Kidney tubule cell (primary cell): ENCODE measurements around the gene RDH5.

ENCODE experiments used
- DNase-seq: peaks from one replicate; pipeline ENCODE4 v3.0.0-alpha.2; 2018; ENCODE audit warnings: low spot score

RDH5 gene

DNA sequence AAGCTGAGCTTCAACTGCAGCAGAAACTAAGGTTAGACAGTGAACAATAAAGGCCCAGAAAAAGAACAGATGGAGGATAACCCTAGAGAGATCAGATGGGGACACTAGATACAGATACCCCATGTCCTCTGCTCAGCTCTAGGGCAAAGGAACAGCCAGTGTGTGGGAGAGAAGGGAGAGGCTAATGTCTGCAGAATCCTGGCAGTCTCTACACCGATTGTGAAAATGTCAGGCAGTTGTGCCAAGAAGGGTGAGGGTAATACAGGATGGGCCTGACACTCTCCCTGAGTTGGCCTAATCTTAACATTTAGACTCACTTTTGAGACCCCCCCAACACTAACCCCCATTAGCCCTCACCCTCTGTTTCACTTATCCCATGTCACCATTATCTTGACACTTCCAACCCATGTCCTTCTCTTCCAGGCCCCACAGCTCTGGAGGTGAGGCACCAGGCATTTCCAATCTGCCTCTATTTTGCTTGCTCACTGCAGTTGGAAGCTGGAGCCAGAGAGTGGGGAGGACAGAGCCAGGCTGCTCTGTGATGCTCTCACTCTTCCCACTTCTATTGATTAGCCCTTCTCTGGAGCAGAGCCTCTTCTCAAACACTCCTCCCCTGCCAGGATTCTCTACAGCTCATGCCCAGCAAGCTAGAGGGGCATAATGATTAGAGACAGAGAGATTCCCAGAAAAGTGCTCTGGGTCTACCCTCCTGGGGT, 7.3 kb upstream of the RDH5 start:
- DNase-seq = no peak

DNA sequence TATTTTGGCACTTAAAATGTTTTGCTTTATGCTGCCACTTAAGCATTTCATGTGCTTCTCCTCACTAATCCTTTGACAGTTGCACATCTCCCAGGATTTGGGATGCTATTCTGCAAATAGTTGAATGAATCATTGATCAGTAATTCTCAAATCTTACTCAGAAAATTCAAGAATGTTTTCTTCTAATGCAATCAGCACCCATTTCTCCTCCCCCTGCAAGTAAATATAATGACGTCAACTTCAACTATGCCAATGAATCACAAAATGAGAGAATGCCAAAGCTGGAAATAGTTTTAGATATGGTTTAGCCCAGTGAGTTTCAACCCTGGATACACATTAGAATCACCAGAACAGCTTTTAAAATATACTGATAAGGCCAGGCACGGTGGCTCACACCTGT, 6.5 kb upstream of the RDH5 start:
- peak; percentile 83 for DNase-seq

DNA sequence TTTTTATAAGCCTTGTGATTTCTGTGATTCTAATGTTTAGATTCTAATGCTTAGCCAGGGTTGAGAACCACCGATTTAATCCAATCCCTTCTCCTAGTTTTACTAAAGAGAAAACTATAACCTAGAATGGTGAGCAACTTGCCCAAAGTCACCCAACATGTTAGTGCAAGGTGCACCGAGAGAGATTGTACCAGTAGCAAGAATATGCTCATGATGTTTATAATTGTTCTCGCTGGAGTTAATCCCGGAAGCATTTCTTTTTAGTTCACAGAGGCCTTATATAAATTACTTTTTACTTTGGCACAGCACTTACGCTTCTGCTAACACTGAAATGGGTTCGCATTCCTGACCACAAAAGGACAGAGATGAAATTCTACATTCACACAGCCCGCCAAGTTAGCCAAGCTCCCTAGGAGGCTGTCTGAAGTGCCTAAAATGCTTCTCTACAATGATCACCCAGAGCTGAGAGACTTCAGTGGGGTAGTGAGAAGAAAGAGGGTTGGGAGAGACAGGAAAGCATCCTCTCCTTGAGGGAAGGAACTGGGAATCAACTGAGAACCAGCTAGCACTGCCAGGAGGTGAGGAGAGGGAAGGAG, 4.9 kb upstream of the RDH5 start:
- DNase-seq = no peak

DNA sequence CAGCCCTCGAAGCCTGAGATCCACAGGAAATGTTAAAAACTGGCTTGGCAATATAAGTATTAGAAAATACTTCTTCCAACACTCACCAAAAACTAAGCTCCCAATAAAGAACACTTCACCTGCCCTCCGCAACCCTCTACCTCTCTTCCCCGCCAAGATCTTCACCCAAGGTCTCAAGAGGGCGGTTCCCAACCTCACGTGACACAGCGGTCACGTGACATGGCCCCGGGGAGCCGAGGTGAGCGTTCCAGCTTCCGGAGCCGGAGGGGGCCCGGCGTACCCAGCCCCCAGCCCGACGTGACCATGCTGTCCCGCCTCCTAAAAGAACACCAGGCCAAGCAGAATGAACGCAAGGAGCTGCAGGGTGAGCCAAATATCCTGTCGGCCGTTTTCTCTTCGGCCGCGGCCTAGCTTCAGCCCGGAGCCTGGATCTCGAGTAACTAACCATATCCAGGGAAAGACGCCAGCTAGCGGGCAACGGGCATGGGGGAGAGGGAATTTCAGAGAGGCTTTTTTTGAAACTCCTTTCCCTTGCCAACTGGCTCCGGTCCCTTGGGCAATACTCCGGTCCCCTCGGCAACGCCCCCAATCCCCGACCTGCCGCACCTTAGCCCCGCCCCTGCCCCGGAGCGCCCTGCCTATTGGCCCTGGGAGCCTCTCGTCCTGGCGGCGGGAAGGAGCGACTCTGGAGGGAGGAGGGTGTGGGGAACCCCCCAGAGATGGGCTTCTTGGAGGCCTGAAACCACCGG, 4.2 kb upstream of the RDH5 start, which contains the start of gene BLOC1S1:
Gene BLOC1S1, plus strand, starts transcription at position 214 of the 749 bp plus-strand sequence. Its CDS starts 6 bp downstream, at position 220.
- peak; percentile 90 for DNase-seq

DNA sequence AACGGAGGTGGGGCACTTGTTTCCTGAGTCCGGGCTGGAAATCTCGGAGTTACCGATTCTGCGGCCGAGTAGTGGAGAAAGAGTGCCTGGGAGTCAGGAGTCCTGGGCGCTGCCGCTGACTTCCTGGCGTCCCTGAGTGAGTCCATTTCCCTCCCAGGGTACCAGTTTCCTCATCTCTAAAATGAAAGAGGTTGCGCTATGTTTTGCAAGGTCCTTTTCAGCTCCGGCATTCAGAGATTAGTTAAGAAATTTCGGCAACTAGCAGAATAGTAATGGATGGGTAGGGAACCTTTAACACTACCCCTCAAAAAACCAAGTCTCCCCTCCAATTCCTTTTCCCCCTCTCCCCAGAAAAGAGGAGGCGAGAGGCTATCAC, 3.6 kb upstream of the RDH5 start:
- no peak for DNase-seq

DNA sequence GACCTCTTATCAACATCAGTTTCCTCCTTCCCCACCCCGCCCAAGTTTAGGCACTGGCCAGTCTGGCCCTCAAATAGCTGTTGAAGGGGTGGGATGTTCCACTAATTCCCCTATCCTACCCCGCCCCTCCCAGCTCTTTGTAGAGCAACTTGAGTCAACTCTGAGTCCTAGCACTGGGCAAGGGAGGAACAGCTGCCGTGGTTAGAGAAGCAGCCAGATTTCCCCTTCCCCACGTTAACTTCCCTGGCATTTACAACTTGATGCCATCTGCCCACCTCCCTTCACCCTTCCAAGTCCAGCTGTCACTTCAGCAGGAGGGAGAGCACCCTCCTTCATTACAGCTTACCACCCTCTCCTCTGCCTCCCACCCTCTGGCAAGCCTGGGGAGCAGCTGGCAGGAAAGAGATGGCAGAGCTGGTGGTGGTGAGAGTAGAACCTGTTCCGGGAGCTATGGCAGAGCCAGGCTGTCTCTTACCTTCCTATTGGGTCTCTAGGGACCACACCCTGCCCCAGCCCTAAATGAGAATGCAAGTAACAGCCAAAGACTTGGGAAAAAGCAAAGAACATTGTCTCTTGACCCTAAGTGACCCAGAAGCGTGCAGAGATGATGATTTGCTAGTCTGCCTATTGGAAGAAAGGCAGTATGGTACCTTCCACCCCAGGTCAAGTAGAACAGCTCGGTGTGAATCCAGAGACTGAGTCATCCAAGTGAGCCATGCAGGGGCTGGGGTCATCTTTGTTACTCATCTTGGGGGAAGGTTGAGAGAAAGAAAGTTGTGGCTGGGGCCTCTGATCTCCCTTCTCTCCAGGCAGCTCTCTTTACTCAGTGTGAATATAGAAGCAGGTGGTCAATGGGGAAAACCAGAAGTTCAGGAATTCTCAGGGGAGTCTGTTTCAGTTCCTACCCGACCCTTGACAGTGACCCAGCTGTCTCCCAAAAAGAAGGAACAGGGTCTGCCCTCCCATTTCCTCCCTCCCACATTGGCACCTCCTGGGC, 2.9 kb upstream of the RDH5 start:
- DNase-seq = peak; percentile 88

DNA sequence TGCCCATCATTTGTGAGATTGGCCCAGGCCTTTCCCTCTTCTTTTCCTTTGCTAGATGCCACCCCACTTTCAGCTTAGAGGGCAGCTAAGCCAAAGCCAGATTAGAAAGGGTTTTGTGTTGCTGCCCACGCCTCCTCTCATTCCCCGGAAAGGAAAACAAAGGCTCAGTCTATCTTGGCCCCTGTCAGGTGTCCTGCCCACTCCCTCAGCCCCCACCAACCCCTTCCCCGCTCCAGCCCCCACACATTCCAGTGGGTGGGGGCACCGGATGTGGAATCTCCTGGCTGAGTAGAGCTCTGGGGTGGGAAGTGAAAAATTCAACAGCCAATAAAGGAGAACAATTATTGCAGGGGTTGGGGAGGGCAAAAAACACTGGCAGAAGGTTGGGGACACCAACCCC, 2.2 kb upstream of the RDH5 start:
- peak; percentile 42 for DNase-seq

DNA sequence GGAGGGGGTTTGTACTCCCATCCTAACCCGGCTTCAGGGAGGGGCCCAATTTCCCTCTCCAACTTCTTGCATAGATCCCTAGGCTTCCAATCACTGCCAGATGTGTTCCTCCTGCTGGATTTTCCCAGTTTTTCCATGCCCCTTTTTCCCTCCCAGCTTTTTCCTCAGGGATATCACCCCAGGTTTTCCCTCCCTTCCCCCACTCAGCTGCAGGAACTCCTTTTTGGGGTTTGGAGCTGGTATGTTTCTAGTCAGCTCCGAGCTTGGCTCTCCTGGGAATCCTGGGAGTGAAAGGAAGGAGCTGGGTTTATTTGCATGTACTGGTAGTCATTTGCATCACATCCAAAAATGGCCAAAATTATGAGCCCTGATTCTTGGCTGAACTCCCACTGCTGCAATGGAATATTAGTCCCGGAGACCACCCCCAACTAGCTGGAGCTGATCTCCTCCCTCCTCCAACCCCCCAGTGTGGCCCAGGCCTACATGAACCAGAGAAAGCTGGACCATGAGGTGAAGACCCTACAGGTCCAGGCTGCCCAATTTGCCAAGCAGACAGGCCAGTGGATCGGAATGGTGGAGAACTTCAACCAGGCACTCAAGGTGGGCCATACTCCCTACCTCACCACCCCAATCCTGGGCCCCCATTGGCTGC, 1.4 kb upstream of the RDH5 start:
- DNase-seq = no peak

DNA sequence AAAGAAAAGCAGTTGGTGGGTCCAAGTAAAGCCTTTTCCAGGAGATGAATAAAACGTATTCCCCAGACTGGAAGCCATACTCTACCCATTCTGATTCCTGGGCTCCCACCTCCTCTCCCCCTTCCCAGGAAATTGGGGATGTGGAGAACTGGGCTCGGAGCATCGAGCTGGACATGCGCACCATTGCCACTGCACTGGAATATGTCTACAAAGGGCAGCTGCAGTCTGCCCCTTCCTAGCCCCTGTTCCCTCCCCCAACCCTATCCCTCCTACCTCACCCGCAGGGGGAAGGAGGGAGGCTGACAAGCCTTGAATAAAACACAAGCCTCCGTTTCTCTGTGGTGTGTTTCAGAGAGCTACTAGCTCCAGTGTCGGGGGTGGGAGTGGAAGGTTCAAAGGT, 822 bp upstream of the RDH5 start:
- no peak for DNase-seq

DNA sequence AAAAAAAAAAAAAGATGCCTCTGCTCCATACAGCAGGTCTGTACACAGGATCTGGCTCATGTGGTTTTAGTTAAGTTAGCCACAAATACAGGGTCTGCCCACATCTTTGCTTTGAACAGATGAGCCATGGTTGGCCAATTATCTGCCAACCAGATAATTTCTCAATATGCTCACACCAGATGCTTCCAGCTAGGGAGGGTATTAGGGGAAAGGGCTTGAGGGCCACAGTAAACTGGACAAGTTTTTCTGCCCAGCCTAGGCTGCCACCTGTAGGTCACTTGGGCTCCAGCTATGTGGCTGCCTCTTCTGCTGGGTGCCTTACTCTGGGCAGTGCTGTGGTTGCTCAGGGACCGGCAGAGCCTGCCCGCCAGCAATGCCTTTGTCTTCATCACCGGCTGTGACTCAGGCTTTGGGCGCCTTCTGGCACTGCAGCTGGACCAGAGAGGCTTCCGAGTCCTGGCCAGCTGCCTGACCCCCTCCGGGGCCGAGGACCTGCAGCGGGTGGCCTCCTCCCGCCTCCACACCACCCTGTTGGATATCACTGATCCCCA, 776 bp downstream of the RDH5 start:
- peak; percentile 97 for DNase-seq

DNA sequence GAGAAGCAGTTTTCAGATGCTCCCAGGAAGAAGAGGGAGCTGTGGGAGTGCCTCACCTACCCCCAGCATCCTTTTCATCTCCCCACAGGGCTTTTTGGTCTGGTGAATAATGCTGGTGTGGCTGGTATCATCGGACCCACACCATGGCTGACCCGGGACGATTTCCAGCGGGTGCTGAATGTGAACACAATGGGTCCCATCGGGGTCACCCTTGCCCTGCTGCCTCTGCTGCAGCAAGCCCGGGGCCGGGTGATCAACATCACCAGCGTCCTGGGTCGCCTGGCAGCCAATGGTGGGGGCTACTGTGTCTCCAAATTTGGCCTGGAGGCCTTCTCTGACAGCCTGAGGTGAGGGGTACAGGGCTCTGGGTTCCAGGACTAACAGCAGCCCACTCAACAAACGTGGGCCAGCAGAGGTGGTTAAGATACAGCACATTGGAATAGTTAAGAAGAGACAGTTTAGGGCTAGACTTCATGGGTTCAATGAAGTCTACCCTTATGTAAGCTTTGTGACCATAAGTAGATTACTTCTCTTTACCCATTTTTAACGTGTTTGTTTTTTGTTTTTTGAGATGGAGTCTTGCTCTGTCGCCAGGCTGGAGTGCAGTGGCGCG, 1.5 kb downstream of the RDH5 start:
- no peak for DNase-seq

DNA sequence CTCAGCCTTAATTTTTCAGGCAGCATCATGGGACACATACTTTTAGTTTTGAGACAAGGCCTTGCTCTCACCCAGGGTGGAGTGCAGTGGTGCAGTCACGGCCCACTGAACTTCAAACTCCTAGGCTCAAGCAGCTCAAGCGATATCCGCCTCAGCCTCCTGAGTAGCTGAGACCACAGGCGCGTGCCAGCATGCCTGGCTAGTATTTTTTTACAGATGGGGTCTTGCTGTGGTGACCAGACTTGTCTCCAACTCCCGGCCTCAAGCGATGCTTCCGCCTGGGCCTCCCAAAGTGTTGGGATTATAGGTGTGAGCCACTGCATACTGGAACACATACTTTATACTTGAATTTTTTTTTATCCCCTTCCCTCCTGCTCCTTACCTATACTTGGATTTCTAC, 2.8 kb downstream of the RDH5 start:
- DNase-seq = peak; percentile 78

DNA sequence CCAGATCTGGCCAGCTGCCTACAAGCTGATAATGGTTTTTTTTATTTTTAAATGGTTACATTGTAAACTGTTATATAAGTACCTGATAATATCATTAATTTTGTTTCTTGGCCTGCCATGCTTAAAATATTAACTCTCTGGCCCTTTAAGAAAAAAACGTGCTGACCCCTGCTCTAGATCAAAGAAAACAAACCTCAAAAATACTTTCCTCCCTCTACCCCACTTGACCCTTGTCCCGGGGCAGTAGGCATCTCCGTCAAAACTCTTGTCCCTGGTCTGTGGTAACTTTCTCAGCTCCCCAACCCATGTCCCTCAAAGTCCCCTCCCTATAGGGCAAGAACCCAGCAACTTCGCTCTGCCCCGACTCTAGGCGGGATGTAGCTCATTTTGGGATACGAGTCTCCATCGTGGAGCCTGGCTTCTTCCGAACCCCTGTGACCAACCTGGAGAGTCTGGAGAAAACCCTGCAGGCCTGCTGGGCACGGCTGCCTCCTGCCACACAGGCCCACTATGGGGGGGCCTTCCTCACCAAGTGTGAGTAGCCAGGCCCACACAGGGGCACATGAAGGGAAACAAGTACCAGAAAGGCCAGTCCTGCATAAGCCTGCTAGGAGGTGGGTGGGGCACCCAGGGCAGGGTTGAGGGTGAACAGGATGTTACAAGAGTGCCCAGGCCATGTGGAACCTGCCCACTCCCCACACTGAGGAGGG, 3.5 kb downstream of the RDH5 start:
- no peak for DNase-seq

DNA sequence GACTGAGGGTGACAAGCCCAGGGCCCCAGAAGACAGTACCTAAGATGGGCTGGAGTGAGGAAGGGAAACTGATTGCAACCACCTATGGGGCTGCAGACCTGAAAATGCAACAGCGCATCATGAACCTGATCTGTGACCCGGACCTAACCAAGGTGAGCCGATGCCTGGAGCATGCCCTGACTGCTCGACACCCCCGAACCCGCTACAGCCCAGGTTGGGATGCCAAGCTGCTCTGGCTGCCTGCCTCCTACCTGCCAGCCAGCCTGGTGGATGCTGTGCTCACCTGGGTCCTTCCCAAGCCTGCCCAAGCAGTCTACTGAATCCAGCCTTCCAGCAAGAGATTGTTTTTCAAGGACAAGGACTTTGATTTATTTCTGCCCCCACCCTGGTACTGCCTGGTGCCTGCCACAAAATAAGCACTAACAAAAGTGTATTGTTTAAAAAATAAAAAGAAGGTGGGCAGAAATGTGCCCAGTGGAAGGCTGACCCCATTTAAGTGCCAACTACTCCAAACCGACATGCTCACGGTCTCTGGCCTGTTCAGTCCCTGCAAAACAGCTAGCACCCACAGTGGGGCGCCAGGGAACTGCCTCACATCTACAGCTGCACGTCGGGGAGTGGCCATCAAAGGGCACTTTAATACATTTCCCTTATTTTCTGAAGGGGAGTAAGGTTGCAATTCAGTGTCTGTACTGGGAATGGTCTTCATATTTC, 4.2 kb downstream of the RDH5 start:
- peak; percentile 67 for DNase-seq

DNA sequence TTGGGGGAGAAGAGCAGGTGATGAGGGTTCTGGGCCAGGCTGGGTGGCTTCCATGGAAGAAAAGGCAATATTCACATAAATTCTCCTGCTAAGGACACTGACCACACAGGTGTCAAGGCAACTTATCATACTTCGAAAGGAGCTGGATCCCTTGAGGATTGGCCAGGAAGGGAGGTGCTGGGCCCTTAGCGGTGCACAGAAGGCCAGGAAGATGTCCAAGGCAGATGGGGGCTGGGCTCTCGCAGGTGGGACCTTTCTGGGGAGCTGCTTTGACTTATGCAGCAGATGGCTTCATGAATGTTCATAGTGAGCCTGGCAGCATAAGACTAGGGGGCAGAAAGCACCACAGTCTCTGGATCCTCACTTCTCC, 4.7 kb downstream of the RDH5 start:
- DNase-seq = no peak

DNA sequence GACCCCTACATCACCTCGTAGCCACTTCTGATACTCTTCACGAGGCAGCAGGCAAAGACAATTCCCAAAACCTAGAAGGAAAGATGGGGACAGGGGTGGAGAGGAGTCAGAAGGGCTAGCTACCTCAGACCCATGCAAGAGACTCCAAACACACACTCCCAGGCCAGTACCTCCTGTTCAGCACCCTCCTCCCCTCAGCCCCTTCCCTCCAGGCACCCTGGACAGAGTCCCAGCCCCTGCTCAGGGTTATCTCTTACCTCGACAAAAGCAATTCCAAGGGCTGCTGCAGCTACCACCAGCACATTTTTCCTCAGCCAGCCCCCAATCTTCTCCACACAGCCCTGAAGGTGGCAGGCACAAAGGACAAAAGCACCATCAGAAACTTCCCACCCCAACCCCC, 5.4 kb downstream of the RDH5 start:
- DNase-seq = no peak

DNA sequence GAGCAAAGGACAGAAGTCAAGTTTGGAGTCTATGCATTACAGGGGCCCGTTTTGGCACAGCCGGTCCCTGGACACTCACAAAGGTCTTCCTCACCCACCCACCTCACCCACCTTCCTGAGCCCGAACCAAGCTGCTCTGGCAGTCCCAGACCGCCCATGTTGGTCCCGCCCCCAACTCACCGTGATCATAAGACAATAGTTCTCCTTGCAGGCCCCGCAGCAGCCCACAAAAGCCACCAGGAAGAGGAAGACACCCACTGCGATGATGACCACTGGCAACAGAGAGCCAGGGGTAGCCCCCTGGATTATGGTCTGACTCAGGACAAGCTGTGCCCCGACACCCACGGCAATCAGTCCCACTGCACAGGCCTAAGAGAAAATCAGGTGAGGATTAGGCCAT, 6.8 kb downstream of the RDH5 start:
- no peak for DNase-seq

DNA sequence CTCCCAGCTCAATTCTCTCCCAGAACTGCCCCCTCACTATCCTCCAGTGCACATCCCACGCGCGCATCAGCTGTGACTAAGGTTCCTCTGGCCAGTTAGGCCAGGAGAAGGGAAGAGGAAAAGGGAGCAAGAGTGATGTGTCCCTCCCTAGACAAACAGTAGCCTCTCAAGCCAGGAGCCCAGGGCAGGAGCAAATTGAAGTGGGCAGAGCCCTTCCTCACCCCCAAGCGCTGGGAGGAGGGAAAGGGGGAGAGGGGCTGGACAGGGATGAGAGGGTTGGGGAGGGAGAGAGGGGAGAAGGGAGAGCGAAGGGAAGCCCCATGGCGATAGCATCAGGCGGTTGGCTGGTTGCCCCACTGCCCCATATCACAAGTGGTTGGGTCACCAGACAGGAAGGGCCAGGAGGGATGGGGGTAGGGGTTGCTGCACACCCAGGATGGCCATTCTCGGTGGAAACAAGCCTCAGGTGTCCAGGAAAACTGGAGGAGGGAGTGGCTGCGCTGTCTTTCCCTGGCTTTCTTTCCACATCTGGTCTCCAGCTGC, 7.5 kb downstream of the RDH5 start:
- DNase-seq = peak; percentile 78
